Daoy (cell line): ENCODE results near the gene NDUFS6. TPM values are rescaled to one million over a fixed set of nuclear protein-coding genes. Genes with fewer than 3 reads are reported as not detected.
A peak's percentile ranks its signal among the peaks of the same experiment; 100 is the strongest.

Experiments
- DNase-seq: peaks from one replicate; pipeline ENCODE4 v3.0.0-alpha.2; 2015; ENCODE audit warnings: low read depth
- total RNA-seq: library from RNA; depleted of rRNA; stranded (reverse); fragments of >200 nt; shearing (Covaris generic); gene quantifications from 2 replicates; pipeline ENCODE4 v1.2.3, GENCODE V29; 2014; rRNA removed

Gene NDUFS6
- total RNA-seq: 72.4 and 74.7 TPM in 2 replicates

GRCh38 chr5:1801222-1801966 is at the start of gene NDUFS6:
Gene NDUFS6, plus strand, starts transcription at chr5:1801407. Its CDS starts 11 bp downstream, at chr5:1801418.
- DNase-seq: peak; percentile 73

GRCh38 chr5:1751864-1752822 is 49.1 kb upstream of the NDUFS6 start:
- no peak for DNase-seq

- DNase-seq: no peak
Measured at GRCh38 chr5:1752881-1753280, 48.3 kb upstream of the NDUFS6 start.

- DNase-seq: no peak
Measured at GRCh38 chr5:1753490-1753889, 47.7 kb upstream of the NDUFS6 start.

GRCh38 chr5:1754531-1755220 is 46.5 kb upstream of the NDUFS6 start:
- no peak for DNase-seq

- no peak for DNase-seq
Measured at GRCh38 chr5:1755321-1755949, 45.8 kb upstream of the NDUFS6 start.

GRCh38 chr5:1756481-1756880 is 44.7 kb upstream of the NDUFS6 start:
- no peak for DNase-seq

GRCh38 chr5:1757511-1757910 is 43.7 kb upstream of the NDUFS6 start:
- DNase-seq: no peak

- no peak for DNase-seq
Measured at GRCh38 chr5:1758574-1758973, 42.6 kb upstream of the NDUFS6 start.

GRCh38 chr5:1759378-1759970 is 41.7 kb upstream of the NDUFS6 start:
- no peak for DNase-seq

- DNase-seq: no peak
Measured at GRCh38 chr5:1760231-1760630, 41.0 kb upstream of the NDUFS6 start.

GRCh38 chr5:1760656-1761452 is 40.4 kb upstream of the NDUFS6 start:
- DNase-seq: no peak

- DNase-seq: no peak
Measured at GRCh38 chr5:1761453-1761755, 39.8 kb upstream of the NDUFS6 start.

GRCh38 chr5:1762121-1762882 is 38.9 kb upstream of the NDUFS6 start:
- DNase-seq: no peak

- no peak for DNase-seq
Measured at GRCh38 chr5:1762883-1763547, 38.2 kb upstream of the NDUFS6 start.

- DNase-seq: peak; percentile 63
Measured at GRCh38 chr5:1763548-1763911, 37.7 kb upstream of the NDUFS6 start.

GRCh38 chr5:1763960-1764605 is 37.1 kb upstream of the NDUFS6 start:
- no peak for DNase-seq

- no peak for DNase-seq
Measured at GRCh38 chr5:1764606-1764960, 36.6 kb upstream of the NDUFS6 start.
